Endothelial cell of umbilical vein (primary cell): ENCODE results near the gene DEK. TPM values are rescaled to one million over a fixed set of nuclear protein-coding genes. Genes with fewer than 3 reads are reported as not detected.
"Not testable (repeated sequence)": the region's sequence is repeated elsewhere in the genome, so short reads cannot be mapped to it uniquely, and the experiment has no call there.

Source experiments
- BruUV-seq: library from RNA; stranded (reverse); fragments of 400-500 nt; replicated peaks from 2 replicates; lab custom pipeline; 2021; lab: Mats Ljungman, UMichigan
- CTCF ChIA-PET: fragments of 300-600, 350-600 bp; sonication (Branson Sonifier 250); formaldehyde crosslinking; loops from one replicate; lab custom pipeline; 2021; ENCODE audit warnings: antibody characterized with exemption, inconsistent platforms; lab: Charles Lee
- POLR2A ChIA-PET: fragments of 300-600, 350-600 bp; sonication (Branson Sonifier 250); formaldehyde crosslinking; loops from one replicate; lab custom pipeline; 2021; ENCODE audit warnings: antibody characterized with exemption, inconsistent platforms; lab: Charles Lee
- DNase-seq: peaks from one replicate; pipeline ENCODE4 v3.0.0-alpha.2; 2011; ENCODE audit warnings: low read depth, low spot score
- FAIRE-seq: peaks from 2 replicates; lab custom pipeline; 2011; peaks lifted over from hg19 to GRCh38; lab: Jason Lieb, UNC
- H2AFZ ChIP-seq: 2 replicates; pipeline ENCODE4 v1.6.0; 2012; ENCODE audit warnings: low read depth, low read length, control low read depth, inconsistent platforms
- H3K27ac ChIP-seq: 2 replicates; pipeline ENCODE4 v1.5.1; 2011; ENCODE audit warnings: low read depth, mild to moderate bottlenecking, control low read depth, low read length, moderate library complexity; ENCODE audit not compliant: insufficient read depth
- H3K27me3 ChIP-seq, 2 experiments: 2 replicates each; pipeline versions ENCODE4 v1.6.0 to v1.6.1; 2011; ENCODE audit warnings: low read length in 2 of 2, mixed read lengths in 1 of 2; ENCODE audit not compliant: control insufficient read depth in 2 of 2, insufficient read depth in 2 of 2
- H3K36me3 ChIP-seq, 2 experiments: 2 replicates in 1 of 2; 3 replicates in 1 of 2; pipeline ENCODE4 v1.5.1; 2011; ENCODE audit warnings: low read length in 2 of 2, mild to moderate bottlenecking in 1 of 2, moderate library complexity in 1 of 2; ENCODE audit not compliant: control insufficient read depth in 2 of 2, insufficient read depth in 2 of 2; ENCODE audit errors: extremely low read depth in 1 of 2
- H3K4me1 ChIP-seq: 3 replicates; pipeline ENCODE4 v1.5.1; 2011; ENCODE audit warnings: mild to moderate bottlenecking, low read length; ENCODE audit not compliant: control insufficient read depth, insufficient read depth; ENCODE audit errors: extremely low read depth
- H3K4me2 ChIP-seq: 2 replicates; pipeline ENCODE4 v1.6.1; 2011; ENCODE audit warnings: low read length, control low read depth, mixed read lengths; ENCODE audit not compliant: insufficient read depth
- H3K4me3 ChIP-seq, 3 experiments: fragments of 200-600 bp in 1 of 3; sonication (generic), shearing (Covaris generic) in 1 of 3; replicated peaks in 1 of 3; 2 replicates each; pipeline ENCODE4 v1.5.1; 2011 to 2016; ENCODE audit warnings: control low read depth in 3 of 3, low read length in 3 of 3, mild to moderate bottlenecking in 2 of 3, inconsistent platforms in 1 of 3, low read depth in 1 of 3, moderate library complexity in 1 of 3; ENCODE audit not compliant: insufficient read depth in 1 of 3
- H3K79me2 ChIP-seq: 2 replicates; pipeline ENCODE4 v1.6.0; 2012; ENCODE audit warnings: low read length, inconsistent platforms; ENCODE audit not compliant: control insufficient read depth, insufficient read depth
- H3K9ac ChIP-seq: replicated peaks from 2 replicates; pipeline ENCODE3; 2011; ENCODE audit warnings: low read length, control low read depth; ENCODE audit not compliant: insufficient read depth; ENCODE audit errors: extremely low read depth
- H3K9me1 ChIP-seq: replicated peaks from 3 replicates; pipeline ENCODE4 v1.6.0; 2011; ENCODE audit warnings: mild to moderate bottlenecking, low read length; ENCODE audit not compliant: control insufficient read depth, insufficient read depth; ENCODE audit errors: extremely low read depth
- H3K9me3 ChIP-seq: replicated peaks from 2 replicates; pipeline ENCODE4 v1.5.1; 2012; ENCODE audit warnings: low read length, inconsistent platforms; ENCODE audit not compliant: control insufficient read depth, insufficient read depth
- H4K20me1 ChIP-seq: replicated peaks from 2 replicates; pipeline ENCODE3; 2011; ENCODE audit warnings: mild to moderate bottlenecking, low read length; ENCODE audit not compliant: control insufficient read depth, insufficient read depth; ENCODE audit errors: extremely low read depth
- dilution Hi-C: fragments of 300-500 bp; cut with MboI; formaldehyde crosslinking; loops from one replicate; pipeline ENCODE4 v1.15.0; 2019; ENCODE audit warnings: low sequenced_read_pairs; ENCODE audit not compliant: extremely low pct_ligation_motif_present
- intact Hi-C: fragments of 100-400 bp; cut with micrococcal nuclease; formaldehyde crosslinking; loops from one replicate; pipeline ENCODE4 v1.10.0; 2022
- polyA plus RNA-seq, 4 experiments: library from polyadenylated mRNA; depleted of rRNA in 3 of 4; stranded (reverse) in 3 of 4; unstranded in 1 of 4; fragments of >200 nt; gene quantifications; 2 replicates each; pipeline versions ENCODE4 v1.2.1 to v1.2.3, GENCODE V29; 2011 to 2012; ENCODE audit warnings: missing spikeins in 1 of 4
- total RNA-seq: library from RNA; stranded (reverse); gene quantifications from 2 replicates; pipeline ENCODE4 v1.2.3, GENCODE V29; 2021

Gene DEK
- total and polyA plus RNA-seq, 2 donors (not counting 3 experiments of a cell fraction or from before 2014, with no cell fraction given): 19.0 to 120 TPM

DNA sequence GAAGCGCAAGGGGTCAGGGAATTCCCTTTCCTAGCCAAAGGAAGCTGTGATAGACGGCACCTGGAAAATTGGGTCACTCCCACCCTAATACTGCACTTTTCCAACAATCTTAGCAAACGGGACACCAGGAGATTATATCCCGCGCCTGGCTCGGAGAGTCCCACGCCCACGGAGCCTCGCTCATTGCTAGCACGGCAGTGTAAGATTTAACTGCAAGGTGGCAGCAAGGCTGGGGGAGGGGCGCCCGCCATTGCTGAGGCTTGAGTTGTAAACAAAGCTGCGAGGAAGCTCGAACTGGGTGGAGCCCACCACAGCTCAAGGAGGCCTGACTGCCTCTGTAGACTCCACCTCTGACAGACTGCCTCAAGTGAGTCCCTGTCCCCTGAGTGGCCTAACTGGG is 35.7 kb downstream of the DEK start:
- intact Hi-C loops, POLR2A ChIA-PET, H3K9me1 ChIP-seq, CTCF ChIA-PET, H2AFZ ChIP-seq, H3K9ac ChIP-seq, FAIRE-seq, H4K20me1 ChIP-seq, H3K4me3 ChIP-seq, H3K4me1 ChIP-seq, H3K27ac ChIP-seq, H3K9me3 ChIP-seq, H3K4me2 ChIP-seq, BruUV-seq, H3K27me3 ChIP-seq, dilution Hi-C loops, DNase-seq: not testable (repeated sequence)
- H3K36me3 ChIP-seq: peaks cover 3 to 12% of the 10 kb centered on the region in 2 experiments
- H3K79me2 ChIP-seq: peaks cover 18% of the 10 kb centered on the region

DNA sequence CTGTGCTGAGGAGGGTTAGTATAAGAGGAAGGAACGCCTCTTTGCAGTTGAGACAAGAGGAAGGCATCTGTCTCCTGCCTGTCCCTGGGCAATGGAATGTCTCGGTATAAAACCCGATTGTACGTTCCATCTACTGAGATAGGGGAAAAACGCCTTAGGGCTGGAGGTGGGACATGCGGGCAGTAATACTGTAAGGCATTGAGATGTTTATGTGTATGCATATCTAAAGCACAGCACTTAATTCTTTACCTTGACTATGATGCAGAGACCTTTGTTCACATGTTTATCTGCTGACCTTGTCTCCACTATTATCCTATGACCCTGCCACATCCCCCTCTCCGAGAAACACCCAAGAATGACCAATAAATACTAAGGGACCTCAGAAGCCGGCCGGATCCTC is 37.2 kb downstream of the DEK start:
- H3K9me3 ChIP-seq, H3K27me3 ChIP-seq, CTCF ChIA-PET, H3K4me3 ChIP-seq, H4K20me1 ChIP-seq, BruUV-seq, H3K4me2 ChIP-seq, H3K4me1 ChIP-seq, dilution Hi-C loops, H3K27ac ChIP-seq, H2AFZ ChIP-seq, POLR2A ChIA-PET, H3K9me1 ChIP-seq, FAIRE-seq, intact Hi-C loops, DNase-seq, H3K9ac ChIP-seq: not testable (repeated sequence)
- H3K36me3 ChIP-seq: peaks cover 3 to 12% of the 10 kb centered on the region in 2 experiments
- H3K79me2 ChIP-seq: peaks cover 10% of the 10 kb centered on the region

DNA sequence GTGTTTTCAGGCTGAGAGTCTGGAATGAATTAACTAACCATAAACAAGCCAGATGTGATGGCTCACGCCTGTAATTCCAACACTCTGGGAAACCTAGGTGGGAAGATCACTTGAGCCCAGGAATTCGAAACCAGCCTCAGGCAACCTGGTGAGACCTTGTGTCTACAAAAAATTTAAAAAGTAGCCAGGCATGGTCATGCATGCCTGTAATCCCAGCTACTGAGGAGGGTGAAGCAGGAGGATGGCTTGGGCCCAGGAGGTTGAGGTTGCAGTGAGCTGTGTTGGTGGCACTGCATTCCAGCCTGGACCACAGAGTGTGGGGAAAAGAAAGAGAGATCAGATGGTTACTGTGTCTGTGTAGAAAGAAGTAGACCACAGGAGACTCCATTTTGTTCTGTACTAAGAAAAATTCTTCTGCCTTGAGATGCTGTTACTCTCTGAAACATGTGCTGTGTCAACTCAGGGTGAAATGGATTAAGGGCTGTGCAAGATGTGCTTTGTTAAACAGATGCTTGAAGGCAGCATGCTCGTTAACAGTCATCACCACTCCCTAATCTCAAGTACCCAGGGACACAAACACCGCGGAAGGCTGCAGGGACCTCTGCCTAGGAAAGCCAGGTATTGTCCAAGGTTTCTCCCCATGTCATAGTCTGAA is 37.8 kb downstream of the DEK start:
- BruUV-seq, DNase-seq, CTCF ChIA-PET, H3K4me1 ChIP-seq, FAIRE-seq, H3K9me3 ChIP-seq, POLR2A ChIA-PET, H3K9me1 ChIP-seq, H3K27ac ChIP-seq, H3K79me2 ChIP-seq, H3K27me3 ChIP-seq, H2AFZ ChIP-seq, H4K20me1 ChIP-seq, H3K4me2 ChIP-seq, intact Hi-C loops, dilution Hi-C loops, H3K4me3 ChIP-seq, H3K9ac ChIP-seq: not testable (repeated sequence)
- H3K36me3 ChIP-seq: peaks cover 3 to 12% of the 10 kb centered on the region in 2 experiments
